ENCODE results near the gene DDT.
"Not testable (repeated sequence)": the region's sequence is repeated elsewhere in the genome, so short reads cannot be mapped to it uniquely, and the experiment has no call there.

Gene DDT

DNA sequence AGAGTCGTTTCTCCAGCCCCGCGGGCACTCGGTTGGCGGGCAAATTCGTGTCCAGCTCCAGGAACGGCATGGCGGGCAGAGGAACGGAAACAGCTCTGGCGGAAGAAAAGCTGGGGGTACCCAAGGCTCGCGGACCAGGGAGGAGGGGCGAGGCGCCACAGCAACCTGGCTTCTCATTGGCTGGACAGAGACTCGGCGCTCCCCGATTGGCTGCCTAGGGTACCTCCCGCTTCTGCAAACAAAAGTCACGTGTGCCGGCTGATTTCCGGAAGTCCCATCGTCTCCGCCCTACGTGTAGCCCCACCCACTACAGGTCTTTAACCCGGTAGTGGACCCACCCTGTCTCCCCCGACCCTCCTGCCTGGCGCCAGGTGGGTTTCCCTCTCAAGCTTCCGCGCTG, at the start of gene DDT:
TSS of gene DDT (minus strand) at position 97 of the 400 bp plus-strand sequence. CDS start at position 70, 27 bp downstream.
- not testable (repeated sequence) for DNase-seq

DNA sequence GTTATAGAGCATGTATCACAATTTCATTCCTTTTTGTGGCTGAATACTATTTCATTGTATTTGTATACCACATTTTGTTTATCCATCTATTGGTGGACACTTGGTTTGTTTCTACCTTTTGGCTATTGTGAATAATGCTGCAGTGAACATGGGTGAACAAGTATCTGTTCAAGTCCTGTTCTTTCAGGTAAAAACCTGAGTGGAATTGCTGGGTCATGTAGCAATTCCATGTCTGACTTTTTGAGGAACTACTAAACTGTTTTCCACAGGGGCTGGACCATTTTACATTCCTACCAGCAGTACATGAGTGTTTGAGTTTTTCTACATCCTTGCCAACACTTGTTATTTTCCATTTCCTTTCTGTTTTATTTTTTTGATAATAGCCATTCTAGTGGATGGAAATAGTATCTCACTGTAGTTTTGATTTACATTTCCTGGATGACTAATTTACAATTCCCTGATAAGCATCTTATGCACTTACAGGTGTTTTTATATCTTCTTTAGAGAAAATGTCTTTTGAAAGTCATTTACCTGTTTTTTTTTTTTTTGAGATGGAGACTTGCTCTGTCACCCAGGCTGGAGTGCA, 49.1 kb upstream of the DDT start:
- DNase-seq: no peak

DNA sequence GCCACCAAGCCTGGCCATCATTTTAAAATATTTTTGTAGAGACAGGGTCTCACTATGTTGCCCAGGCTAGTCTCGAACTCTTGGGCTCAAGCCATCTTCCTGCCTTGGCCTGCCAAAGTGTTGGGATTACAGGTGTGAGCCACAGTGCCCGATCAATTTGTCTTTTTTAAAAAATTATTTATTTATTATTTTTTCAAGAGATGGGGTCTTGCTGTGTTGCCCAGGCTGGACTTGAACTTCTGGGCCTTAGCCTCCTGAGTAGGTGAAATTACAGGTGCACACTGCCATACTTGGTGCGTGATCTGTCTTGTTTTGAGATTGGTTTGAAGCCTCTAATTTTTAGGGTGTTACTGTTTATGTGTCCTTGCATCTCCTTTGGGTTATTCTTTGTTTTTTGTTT, 47.1 kb upstream of the DDT start:
- DNase-seq: no peak

DNA sequence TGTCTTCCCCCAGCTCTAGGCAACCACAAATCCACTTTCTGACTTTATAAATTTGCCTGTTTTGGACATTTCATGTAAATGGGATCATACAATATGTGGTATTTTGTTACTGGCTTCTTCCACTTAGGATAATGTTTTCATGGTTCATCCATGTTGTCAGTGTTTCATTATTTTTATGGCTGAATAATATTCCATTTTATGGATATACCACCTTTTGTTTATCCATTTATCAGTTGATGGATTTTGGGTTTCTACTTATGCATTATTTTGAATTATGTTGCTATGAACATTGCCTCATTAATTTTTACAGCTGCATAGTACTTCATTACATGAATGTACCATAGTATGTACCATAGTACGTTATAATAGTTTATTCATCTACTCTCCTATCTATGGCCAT, 41.9 kb upstream of the DDT start:
- DNase-seq: no peak

DNA sequence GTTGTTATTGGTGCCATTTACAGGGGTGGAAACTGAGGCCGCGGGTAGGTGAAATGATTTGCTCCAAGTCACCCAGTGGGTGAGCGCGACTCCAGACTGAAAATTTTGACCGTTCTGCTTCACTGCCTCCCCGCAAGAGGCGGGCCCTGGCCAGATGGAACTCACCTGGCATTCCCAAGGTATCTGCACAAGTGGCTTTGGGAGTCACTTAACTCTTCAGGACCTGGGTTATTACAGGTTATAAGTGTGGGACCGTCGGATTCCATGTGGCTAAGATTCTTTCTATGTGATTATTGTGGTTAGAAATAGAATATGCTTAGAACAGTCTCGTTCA, 37.5 kb upstream of the DDT start:
- no peak for DNase-seq

DNA sequence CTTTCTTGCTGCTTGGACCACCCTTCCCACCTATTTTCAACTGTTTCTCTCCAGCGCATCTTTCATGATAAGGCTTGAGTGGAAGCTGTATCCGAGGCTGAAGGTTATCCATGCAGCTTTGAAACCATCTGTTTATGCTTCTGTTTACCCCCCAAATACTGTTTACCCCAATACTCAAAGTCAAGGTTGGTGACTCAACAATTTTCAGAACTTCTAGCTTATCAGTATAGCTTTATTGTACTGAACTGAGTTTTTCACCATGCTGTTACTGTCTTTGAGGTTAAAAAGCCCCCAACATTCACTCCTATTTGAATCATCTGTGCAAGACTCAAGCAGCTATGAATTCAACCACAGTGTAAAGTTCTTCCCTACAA, 35.8 kb upstream of the DDT start:
- DNase-seq: no peak

DNA sequence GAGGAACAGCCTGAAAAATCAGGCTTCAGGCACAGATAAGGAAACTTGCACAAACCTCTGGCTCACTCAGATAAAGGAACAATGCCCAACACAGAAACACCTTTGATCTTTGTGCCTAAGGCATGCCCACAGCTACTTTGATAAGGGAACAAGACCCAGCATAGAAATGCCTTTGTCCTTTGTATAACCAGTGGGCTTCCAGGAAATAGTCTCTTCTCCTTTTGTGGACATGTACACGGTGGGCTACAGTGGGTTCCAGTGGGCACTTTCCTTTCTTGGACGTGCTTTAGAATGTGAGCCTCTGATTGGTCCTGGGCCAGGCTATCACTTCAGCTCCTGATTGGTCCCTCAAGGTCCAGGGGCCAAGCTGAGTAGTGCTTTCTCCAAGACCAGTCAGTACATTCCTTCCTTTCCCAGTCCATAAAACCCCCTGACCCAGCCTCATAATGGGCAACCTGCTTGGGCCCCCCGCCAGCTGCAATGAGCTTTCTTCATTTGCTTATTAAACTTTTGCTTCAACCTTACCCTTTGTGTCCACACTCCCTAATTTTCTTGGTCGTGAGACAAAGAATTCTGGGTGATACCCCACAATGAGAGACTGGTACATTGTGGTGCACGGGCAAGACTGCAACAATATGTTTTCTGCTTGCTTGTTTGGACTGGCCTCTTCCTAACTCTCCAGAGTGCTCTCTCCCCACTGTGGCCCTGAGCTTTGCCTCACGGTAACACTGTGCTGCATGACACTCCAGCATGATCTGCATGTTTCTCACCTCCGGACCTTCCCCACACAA, 35.2 kb upstream of the DDT start:
- no peak for DNase-seq

DNA sequence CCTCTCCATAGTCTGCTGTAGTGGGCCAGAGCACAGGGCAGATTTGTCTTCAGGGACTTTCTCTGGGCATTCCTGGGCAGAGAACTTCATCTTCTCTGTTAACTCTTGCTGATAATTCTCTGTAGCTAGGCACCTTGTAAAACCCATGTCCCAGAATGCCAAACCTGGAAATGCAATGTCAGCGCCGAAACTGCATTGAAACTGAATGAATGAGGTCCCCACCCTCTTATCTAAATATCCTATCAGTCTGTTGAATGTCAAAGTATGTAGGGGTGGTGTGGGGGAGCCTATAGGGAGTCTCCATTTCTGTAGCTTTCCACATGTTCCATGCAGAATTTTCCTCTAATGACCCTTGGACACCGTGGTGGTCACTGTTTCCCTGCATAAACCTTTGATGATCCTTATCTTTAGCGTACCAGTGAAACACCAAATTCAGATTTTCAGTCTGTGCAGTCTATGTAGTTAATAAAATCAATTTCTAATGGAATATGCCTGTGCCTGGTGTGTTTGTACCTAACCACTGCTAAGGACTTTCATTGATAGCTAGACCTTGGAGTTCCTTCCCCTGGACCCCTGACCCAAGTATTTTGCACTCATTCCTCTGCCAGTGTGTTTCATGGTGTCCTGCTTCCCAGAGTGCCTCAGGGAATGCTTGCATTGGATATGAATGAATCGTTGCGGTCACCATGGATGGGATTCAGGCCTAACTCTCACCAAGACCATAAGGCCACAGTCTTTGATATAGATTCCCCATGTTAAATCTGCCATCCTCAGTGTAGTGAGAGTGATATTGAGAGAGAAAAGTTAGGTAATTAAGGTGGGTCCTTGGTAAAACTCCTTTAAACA, 34.4 kb upstream of the DDT start:
- no peak for DNase-seq

DNA sequence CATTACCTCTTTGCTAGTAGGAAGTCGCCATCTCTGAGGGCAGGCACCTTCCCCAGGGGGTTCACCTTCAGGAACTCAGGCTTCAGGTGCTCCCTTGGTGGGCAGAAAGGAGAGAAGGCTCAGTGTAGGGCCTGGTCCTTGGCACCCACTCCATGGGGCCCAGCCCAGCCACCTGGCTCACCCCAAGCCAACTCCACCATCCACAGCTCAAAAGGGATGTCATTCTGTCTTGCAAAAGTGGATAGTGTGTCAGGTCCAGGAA, 33.7 kb upstream of the DDT start:
- DNase-seq: no peak

DNA sequence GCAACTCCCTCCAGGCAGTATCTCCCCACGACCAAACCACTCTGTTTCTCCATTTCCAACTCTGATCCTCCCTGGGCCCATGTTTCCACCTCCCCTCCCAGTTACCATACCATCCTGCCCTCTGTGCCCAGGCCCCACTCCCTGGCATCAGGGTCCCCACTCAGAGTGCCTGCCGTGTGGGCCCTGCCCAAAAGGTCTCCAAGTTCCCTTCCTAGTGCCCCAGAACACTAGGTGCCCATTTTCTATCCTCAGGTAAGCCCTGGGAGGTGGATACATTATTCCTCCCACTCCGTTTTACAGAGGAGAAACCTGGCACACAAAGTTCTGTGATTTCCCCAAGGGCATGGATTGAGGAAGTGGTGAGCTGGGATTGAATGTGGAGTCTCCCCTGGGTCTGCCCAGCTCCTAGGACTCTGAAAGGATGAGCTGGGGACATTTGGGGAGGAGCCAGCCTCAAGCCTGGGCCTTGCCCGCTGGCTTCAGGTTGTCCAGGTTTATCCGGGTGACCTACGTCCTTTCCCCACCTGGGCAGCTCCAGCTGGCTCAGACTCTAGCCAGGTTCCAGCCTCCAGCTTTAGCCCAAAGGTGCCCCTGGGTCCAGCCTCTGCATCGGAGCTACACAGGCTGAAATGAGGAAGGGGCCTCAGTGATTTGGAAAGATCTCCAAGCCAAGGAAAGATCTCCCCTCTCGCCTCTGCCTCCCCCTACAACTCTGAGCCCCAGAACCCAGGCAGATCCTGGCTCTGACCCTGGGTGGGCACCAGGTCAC, 33.2 kb upstream of the DDT start:
- no peak for DNase-seq

DNA sequence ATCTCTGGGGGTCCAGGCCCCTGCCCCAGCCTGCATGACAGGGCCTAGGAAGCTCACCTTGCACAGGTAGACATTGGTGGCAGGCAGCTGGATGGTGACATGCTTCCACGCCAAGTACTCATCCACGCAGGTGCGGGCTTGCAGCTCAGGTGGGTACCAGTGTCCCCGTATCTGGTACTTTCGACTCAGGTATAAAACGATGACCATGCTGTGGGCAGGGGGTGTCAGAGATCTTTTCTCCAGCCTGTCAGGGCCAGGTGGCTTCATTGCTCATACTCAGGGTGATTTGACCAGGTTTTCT, 32.6 kb upstream of the DDT start:
- no peak for DNase-seq

DNA sequence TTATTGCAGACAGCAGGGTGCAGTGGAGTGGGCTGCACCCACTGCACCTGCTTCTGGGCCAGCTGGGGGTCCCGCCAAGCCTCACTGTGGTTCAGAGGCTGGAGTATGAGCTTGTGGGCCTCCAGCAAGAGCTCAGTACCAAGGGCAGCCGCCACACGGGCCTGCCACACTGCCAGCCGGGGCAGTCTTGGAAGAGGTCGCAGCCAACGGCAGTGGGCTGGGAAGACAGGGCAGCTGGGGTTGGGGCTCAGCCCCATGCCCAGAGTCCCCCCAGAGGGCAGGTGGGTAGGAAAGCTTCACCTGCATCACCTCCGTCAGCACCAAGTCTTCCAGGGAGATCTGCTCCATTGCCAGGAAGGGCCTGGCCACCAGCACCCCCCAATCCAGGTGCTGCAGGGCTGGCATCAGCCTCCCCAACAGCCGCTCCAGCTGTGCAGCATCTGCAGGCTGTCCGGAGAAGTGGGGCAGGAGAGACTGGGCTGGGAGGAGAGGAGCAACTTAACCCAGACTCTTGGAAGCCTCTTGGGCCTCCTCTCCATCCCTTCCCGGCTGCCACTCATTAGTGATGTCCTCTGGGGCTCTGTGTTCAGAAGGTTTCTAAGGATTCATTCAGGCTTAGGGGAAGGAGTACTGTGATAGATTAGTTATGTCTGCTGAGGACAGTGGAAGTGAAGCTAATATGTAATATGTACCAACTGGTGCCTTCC, 32.1 kb upstream of the DDT start:
- no peak for DNase-seq

DNA sequence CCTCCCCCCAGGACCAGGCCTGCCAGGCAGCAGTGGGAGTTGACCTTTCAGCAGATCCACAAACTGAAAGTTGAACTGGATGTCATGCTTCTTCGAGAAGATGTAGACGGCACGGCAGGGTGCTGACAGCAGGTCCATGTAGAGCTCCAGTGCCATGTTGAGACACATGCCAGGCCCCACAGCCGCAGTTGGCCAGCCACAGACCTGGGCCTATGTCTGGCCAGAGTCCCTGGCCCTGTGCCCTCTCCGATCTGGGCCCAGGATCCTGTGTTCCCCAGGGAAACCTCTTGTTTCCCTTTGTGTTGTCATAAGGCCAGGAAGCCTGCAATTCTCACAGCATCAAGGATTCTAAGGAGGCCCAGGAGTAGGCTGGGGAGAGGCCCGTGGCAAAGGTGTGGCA, 31.0 kb upstream of the DDT start, which contains the start of gene GSTT4:
TSS of gene GSTT4 (minus strand) at position 253 of the 400 bp plus-strand sequence. CDS start at position 156, 97 bp downstream.
- DNase-seq: peak in 11 of 58 donors; percentile 5 to 52 (median 23)

DNA sequence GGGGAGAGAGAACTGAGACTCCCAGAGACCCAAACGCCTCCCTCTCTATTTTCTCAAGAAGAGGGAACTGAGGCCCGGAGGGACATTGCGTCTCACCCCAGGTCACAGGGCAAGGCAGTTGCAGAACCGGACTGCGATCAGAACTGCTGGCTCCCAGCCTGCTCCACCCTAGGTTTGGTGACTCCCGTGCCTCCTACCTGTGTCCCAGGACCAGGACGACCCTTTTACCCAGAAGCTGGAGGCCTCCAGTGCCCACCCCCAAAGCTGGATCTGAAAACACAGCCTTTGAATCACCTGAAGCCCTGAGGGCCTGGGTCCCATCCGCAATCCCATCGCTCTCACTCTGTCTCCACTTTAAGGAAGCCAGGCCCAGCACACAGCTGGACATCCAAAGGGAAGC, 29.6 kb upstream of the DDT start:
- no peak for DNase-seq

DNA sequence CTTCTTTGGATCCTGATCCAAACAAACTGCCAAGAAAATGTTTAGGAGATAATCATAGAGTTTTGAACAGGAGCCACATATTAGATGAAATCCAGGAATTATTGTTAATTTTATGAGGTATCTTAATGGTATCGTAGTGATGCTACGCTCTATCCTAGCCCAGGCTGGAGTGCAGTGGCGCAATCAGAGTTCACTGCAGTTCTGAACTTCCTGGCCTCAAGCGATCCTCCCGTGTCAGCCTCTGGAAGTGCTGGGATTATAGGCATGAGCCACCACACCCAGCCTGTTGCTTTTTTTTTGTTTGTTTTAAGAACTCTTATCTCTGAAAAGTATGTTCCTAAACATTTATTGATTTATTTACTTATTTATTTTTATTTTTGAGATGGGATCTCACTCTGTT, 28.6 kb upstream of the DDT start:
- DNase-seq: no peak

DNA sequence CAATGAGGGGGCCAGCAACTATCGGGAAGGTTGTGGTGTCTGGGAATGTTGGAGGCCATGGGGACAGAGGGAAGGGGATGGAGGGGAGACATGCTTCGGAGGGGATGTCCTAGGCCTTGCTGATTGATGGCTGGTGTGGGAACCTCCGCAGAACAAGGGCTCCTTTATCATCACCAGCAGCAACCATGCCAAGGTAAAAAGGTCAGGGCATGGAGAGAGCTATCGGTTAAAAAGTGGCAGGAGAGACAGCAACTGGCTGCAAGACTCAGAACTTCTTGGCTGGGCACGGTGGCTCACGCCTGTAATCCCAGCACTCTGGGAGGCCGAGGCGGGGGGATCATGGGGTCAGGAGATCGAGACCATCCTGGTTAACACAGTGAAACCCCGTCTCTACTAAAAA, 28.0 kb upstream of the DDT start:
- no peak for DNase-seq

DNA sequence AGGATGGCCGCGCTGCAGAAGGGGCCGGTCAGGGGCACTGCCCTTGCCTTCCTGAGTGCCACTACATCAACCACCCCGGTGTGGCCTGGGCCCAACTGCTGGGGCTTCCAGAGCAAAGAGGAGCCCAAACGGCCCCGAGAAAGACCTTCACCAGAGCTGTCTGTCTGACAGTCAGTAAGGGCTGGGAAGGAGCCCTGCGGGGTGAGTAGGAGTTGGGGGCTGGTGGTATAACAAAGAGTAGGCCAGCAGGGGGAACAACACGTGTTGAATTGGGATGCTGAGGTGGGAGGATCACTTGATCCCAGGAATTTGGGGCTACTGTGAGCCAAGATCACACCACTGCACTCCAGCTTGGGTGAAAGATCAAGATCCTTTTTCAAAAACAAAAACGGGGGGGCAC, 27.1 kb upstream of the DDT start:
- no peak for DNase-seq

DNA sequence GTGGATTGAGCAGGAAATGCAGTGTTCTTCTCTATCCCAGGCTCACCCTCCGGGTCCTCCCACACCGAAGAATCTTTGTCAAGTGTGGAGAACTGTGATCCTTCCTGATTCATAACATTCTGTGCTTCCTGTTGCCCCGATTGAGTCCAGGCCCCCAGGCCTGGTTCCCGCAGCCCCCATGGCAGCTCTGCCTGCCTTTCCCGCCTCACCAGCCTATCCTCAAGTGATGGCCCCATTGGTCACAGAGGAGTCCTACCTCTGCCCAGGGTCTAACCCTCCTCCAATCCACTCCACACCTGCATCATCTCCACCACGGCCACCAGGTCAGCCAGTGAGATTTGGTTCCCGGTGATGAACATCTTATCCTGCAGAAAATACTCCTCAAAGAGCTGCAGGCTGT, 25.5 kb upstream of the DDT start:
- not testable (repeated sequence) for DNase-seq

DNA sequence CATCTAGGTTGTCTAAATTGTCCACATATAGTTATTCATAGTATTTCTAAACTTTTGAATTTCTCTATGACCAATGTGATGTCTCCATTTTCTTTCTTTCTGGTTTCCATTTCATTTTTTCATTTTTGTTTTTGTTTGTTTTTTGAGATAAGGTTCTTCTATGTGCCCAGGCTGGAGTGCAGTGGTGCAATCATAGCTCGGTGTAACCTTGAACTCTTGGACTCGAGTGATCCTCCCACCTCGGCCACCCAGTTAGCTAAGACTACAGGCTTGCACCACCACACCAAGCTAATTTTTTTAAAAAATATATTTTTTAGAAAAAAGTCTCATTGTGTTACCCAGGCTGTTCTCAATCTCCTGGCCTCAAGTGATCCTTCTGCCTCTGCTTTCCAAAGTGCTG, 22.9 kb upstream of the DDT start:
- no peak for DNase-seq

DNA sequence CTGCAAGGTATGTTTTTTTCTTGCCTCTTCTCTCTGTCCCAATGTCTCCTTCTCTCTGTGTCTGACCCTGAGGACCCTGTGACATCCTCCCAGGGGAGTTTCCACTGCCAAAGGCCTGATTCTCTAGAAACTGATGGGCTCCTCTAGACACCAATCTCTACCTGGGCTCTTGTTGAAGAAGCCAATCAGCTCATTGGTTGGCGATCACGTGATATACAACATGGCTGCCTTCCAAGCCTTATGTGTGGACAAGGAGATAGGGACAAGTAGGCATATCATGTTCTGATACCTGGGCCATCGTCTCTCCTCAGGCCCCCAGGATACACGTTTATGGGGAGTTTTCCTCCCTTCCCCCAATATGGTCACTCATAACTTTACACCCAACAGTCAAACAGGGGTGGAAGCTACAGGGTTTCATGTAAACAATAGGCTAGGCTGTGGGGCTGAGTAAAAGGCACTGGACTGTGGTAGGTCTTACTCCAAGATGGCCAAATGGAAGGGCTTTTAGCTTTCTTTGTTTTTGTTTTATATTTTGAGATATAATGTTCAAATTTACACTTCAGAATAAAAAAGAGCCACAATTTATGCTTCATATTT, 19.4 kb upstream of the DDT start:
- not testable (repeated sequence) for DNase-seq

DNA sequence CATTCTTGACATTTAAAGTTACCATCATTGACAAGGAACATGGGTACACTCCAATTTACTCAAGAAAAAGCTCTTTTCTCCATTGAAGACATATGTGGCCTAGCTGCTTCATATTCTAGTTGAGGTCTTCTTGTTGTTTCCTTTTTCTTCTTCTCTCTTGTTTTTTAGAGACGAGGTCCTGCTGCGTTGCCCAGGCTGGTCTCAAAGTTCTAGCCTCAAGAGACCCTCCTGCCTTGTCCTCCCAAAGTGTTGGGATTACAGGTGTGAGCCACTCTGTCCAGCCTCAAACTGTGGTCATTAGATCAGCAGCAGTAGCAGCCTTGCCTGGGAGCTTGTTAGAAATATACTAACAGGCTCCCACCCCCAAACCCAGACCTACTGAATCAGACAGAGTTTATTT, 18.8 kb upstream of the DDT start:
- DNase-seq: not testable (repeated sequence)
